ENCODE results near the gene LAMP1. TPM values are rescaled to one million over a fixed set of nuclear protein-coding genes. Genes with fewer than 3 reads are reported as not detected.

Gene LAMP1
- total RNA-seq, 3 donors from 2014 or later: 96.7 to 167 (median 99.1) TPM

GRCh38 chr13:113267642-113268405 is 29.2 kb upstream of the LAMP1 start:
- TF ChIP-seq POLR2AphosphoS5 (IDR thresholded peaks at IDR 0.05): no peak
- TF ChIP-seq CTCF (IDR thresholded peaks at IDR 0.05): no peak
- no peak for TF ChIP-seq POLR2A (IDR thresholded peaks at IDR 0.05)
- Histone ChIP-seq H3K27me3 (no peaks in the 10 kb centered on the region), H3K36me3 (no peaks in the 10 kb centered on the region), H3K4me3 (no peak overlapping the region), H3K4me1 (no peaks in the 10 kb centered on the region), H3K27ac (no peak overlapping the region), H3K9me3 (no peaks in the 10 kb centered on the region)
- no peak for DNase-seq (ENCODE audit: low spot score in 2 of 2)
- intact Hi-C loops (cut with DNase I; ENCODE audit: low total_unique reads): loop anchor here (5.0 kb wide), 1 partner anchor 759 kb away; no protein-coding TSS in a partner anchor

GRCh38 chr13:113272031-113272430 is 25.0 kb upstream of the LAMP1 start:
- Histone ChIP-seq H3K27me3 (no peaks in the 10 kb centered on the region), H3K36me3 (no peaks in the 10 kb centered on the region), H3K27ac (no peak overlapping the region), H3K4me1 (no peaks in the 10 kb centered on the region), H3K9me3 (no peaks in the 10 kb centered on the region), H3K4me3 (no peak overlapping the region)
- intact Hi-C loops (cut with DNase I; ENCODE audit: low total_unique reads): no loop called here
- no peak for DNase-seq (ENCODE audit: low spot score in 2 of 2)
- TF ChIP-seq POLR2A (IDR thresholded peaks at IDR 0.05) (no peak), CTCF (IDR thresholded peaks at IDR 0.05) (no peak), POLR2AphosphoS5 (IDR thresholded peaks at IDR 0.05) (no peak)

DNA sequence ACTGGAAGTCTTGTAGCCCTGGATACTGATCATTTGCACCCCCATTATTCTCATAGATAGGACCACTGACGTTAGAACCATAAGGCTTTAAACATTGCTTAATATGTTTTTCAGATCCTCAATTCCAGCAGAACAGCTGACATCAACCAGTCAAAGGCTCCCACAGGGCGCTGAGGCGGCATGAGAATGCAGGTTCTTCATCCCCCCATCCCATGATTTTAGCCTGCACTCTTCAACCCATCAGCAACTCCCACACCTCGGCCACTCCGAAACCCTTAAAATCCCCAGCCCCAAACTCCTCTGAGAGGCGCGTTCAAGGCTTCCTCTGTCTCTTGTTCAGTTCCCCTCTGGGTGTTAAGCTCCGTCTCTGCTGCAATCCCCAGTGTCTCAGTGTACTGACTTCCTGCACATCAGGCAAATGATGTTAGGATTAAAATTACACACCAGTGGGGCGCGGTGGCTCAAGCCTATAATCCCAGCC is 24.3 kb upstream of the LAMP1 start:
- TF ChIP-seq POLR2A (IDR thresholded peaks at IDR 0.05) (no peak), POLR2AphosphoS5 (IDR thresholded peaks at IDR 0.05) (no peak), CTCF (IDR thresholded peaks at IDR 0.05) (no peak)
- H3K4me3 ChIP-seq: no peak overlapping the region
- intact Hi-C loops (cut with DNase I; ENCODE audit: low total_unique reads): no loop called here
- no peaks in the 10 kb centered on the region for H3K36me3 ChIP-seq
- no peaks in the 10 kb centered on the region for H3K27me3 ChIP-seq
- no peak for DNase-seq (ENCODE audit: low spot score in 2 of 2)
- no peaks in the 10 kb centered on the region for H3K4me1 ChIP-seq
- no peaks in the 10 kb centered on the region for H3K9me3 ChIP-seq
- H3K27ac ChIP-seq: no peak overlapping the region

- H3K9me3 ChIP-seq: no peaks in the 10 kb centered on the region
- H3K36me3 ChIP-seq: no peaks in the 10 kb centered on the region
- H3K27ac ChIP-seq: no peak overlapping the region
- H3K4me1 ChIP-seq: no peaks in the 10 kb centered on the region
- intact Hi-C loops (cut with DNase I; ENCODE audit: low total_unique reads): no loop called here
- H3K27me3 ChIP-seq: no peaks in the 10 kb centered on the region
- no peak for TF ChIP-seq CTCF (IDR thresholded peaks at IDR 0.05)
- no peak for TF ChIP-seq POLR2A (IDR thresholded peaks at IDR 0.05)
- TF ChIP-seq POLR2AphosphoS5 (IDR thresholded peaks at IDR 0.05): no peak
- H3K4me3 ChIP-seq: no peak overlapping the region
- no peak for DNase-seq (ENCODE audit: low spot score in 2 of 2)
Observed at GRCh38 chr13:113273321-113273720, 23.7 kb upstream of the LAMP1 start.

- H3K36me3 ChIP-seq: no peaks in the 10 kb centered on the region
- TF ChIP-seq POLR2AphosphoS5 (IDR thresholded peaks at IDR 0.05): no peak
- TF ChIP-seq POLR2A (IDR thresholded peaks at IDR 0.05): no peak
- no peak for TF ChIP-seq CTCF (IDR thresholded peaks at IDR 0.05)
- intact Hi-C loops (cut with DNase I; ENCODE audit: low total_unique reads): no loop called here
- H3K9me3 ChIP-seq: no peaks in the 10 kb centered on the region
- no peaks in the 10 kb centered on the region for H3K27me3 ChIP-seq
- H3K4me1 ChIP-seq: no peaks in the 10 kb centered on the region
- no peak overlapping the region for H3K27ac ChIP-seq
- no peak overlapping the region for H3K4me3 ChIP-seq
- DNase-seq (ENCODE audit: low spot score in 2 of 2): no peak
Observed at GRCh38 chr13:113273851-113274590, 23.0 kb upstream of the LAMP1 start.
